Heart left ventricle (tissue), 13 donors: ENCODE measurements around the gene COX18.

ENCODE experiments used
- POLR2A ChIP-seq, 2 donors: fragments of 450-650 bp; IDR thresholded peaks; one replicate each; pipeline ENCODE4 v1.6.1; 2017; ENCODE audit warnings: antibody characterized with exemption in 2 of 2, mild to moderate bottlenecking in 2 of 2, moderate library complexity in 2 of 2
- TF ChIP-seq, protein P1 (sequence below), 12 donors: fragments of 200-600 bp; sonication (generic) in 4 of 12; IDR thresholded peaks; one replicate each; pipeline versions ENCODE4 v1.5.0 to v1.8.0; 2018 to 2022; ENCODE audit warnings: antibody characterized with exemption in 12 of 12, mild to moderate bottlenecking in 5 of 12
- donor health status: ischemic (EF 13 %, LVEDD 7.1; RV severe dilation, severe dysfunction).
- donor health status: DM: no; HTN: yes; CAD: no.
- donor health status: DM: no; HTN: no; CAD: no.
- donor health status: ischemic (EF 25% LVEDD 6.9; RV normal size, moderate dysfunction).
- donor health status: ischemic (EF 25% LVEDD 5.7; RV mildly dilated, moderate dysfunction).
- donor health status: ischemic (EF 35%, LVEDD 5.7; RV mildly dilated, moderate dysfunction).
- donor health status: nonischemic (EF 11% LVEDD 7.7; RV severe dilation, severe dysfunction).
- donor health status: DM: yes; HTN: yes; CAD: no.
- donor health status: PGD.
- donor health status: ischemic (EF 29% LVEDD 5.4; RV normal size, mild dysfunction).
- donor health status: nonischemic (EF 23%, LVEDD 6.1; RV moderate dilation, normal function).

GRCh38 chr4:73051625-73052024 is 17.9 kb downstream of the COX18 start:
- TF ChIP-seq POLR2A (IDR thresholded peaks at IDR 0.05): no peak
- TF ChIP-seq, protein P1, sequence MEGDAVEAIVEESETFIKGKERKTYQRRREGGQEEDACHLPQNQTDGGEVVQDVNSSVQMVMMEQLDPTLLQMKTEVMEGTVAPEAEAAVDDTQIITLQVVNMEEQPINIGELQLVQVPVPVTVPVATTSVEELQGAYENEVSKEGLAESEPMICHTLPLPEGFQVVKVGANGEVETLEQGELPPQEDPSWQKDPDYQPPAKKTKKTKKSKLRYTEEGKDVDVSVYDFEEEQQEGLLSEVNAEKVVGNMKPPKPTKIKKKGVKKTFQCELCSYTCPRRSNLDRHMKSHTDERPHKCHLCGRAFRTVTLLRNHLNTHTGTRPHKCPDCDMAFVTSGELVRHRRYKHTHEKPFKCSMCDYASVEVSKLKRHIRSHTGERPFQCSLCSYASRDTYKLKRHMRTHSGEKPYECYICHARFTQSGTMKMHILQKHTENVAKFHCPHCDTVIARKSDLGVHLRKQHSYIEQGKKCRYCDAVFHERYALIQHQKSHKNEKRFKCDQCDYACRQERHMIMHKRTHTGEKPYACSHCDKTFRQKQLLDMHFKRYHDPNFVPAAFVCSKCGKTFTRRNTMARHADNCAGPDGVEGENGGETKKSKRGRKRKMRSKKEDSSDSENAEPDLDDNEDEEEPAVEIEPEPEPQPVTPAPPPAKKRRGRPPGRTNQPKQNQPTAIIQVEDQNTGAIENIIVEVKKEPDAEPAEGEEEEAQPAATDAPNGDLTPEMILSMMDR (IDR thresholded peaks at IDR 0.05): no peak
